Measurements from ENCODE around the gene PLEKHG5.

DNA sequence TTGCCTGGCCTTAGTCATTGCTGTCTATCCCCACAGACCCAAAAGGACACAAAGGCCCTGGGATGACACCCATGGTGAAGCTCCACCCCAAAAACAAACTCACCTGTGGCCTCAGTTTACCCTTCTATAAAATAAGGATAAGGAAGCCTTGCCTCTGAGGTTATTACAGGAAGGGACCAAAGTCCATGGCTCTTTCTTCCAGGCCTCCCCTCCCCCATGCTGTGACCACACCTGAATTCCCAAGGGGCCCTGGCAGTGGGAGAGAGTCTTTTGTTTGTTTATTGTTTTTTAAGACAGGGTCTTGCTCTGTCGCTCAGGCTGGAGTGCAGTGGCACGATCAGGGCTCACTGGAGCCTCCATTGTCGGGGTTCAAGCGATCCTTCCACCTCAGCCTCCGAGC lies 15.0 kb downstream of the PLEKHG5 start:
- TF ChIP-seq, protein P1, sequence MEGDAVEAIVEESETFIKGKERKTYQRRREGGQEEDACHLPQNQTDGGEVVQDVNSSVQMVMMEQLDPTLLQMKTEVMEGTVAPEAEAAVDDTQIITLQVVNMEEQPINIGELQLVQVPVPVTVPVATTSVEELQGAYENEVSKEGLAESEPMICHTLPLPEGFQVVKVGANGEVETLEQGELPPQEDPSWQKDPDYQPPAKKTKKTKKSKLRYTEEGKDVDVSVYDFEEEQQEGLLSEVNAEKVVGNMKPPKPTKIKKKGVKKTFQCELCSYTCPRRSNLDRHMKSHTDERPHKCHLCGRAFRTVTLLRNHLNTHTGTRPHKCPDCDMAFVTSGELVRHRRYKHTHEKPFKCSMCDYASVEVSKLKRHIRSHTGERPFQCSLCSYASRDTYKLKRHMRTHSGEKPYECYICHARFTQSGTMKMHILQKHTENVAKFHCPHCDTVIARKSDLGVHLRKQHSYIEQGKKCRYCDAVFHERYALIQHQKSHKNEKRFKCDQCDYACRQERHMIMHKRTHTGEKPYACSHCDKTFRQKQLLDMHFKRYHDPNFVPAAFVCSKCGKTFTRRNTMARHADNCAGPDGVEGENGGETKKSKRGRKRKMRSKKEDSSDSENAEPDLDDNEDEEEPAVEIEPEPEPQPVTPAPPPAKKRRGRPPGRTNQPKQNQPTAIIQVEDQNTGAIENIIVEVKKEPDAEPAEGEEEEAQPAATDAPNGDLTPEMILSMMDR (conservative IDR thresholded peaks at IDR 0.05; ENCODE audit: low read depth, low read length): no peak
- TF ChIP-seq EZH2phosphoT487 (IDR thresholded peaks at IDR 0.05; ENCODE audit: borderline replicate concordance, low read length): no peak

Measured in PC-3 (cell line).